H9 (cell line): ENCODE data around the gene SLC13A1. TPM values are rescaled to one million over a fixed set of nuclear protein-coding genes. Genes with fewer than 3 reads are reported as not detected.

Source experiments
- DNase-seq: peaks from one replicate; pipeline ENCODE4 v3.0.0-alpha.2; 2017
- H2AFZ ChIP-seq: one replicate; pipeline ENCODE4 v1.6.1; 2013; ENCODE audit warnings: mild to moderate bottlenecking, low read length, control low read depth, moderate library complexity
- H2AK5ac ChIP-seq: 2 replicates; pipeline ENCODE4 v1.6.1; 2013; ENCODE audit warnings: low read length, control low read depth, mixed read lengths; ENCODE audit not compliant: insufficient read length
- H2BK120ac ChIP-seq: one replicate; pipeline ENCODE4 v1.6.1; 2013; ENCODE audit warnings: low read depth, mild to moderate bottlenecking, low read length, control low read depth, inconsistent platforms; ENCODE audit not compliant: poor library complexity, severe bottlenecking
- H2BK12ac ChIP-seq: 2 replicates; pipeline ENCODE4 v1.6.1; 2013; ENCODE audit warnings: low read length, control low read depth, mixed read lengths, low read depth; ENCODE audit not compliant: insufficient read length
- H2BK15ac ChIP-seq: 2 replicates; pipeline ENCODE4 v1.6.1; 2013; ENCODE audit warnings: low read depth, low read length, control low read depth
- H2BK20ac ChIP-seq: one replicate; pipeline ENCODE4 v1.6.1; 2013; ENCODE audit warnings: low read depth, mild to moderate bottlenecking, low read length, control low read depth, inconsistent platforms; ENCODE audit not compliant: poor library complexity, severe bottlenecking
- H2BK5ac ChIP-seq: 2 replicates; pipeline ENCODE4 v1.6.1; 2013; ENCODE audit warnings: low read length, control low read depth, mixed read lengths; ENCODE audit not compliant: insufficient read length
- H3K14ac ChIP-seq: 2 replicates; pipeline ENCODE4 v1.6.1; 2013; ENCODE audit warnings: low read length, control low read depth; ENCODE audit not compliant: insufficient read depth
- H3K18ac ChIP-seq: 2 replicates; pipeline ENCODE4 v1.6.1; 2013; ENCODE audit warnings: low read depth, mild to moderate bottlenecking, mixed read lengths, low read length, control low read depth; ENCODE audit not compliant: insufficient read length
- H3K23ac ChIP-seq: 2 replicates; pipeline ENCODE4 v1.6.1; 2013; ENCODE audit warnings: low read length, control low read depth, mixed read lengths, low read depth; ENCODE audit not compliant: insufficient read length
- H3K23me2 ChIP-seq: 2 replicates; pipeline ENCODE4 v1.6.1; 2013; ENCODE audit warnings: low read depth, mild to moderate bottlenecking, mixed read lengths, low read length, control low read depth; ENCODE audit not compliant: insufficient read length, poor library complexity, severe bottlenecking
- H3K27ac ChIP-seq: 2 replicates; pipeline ENCODE4 v1.5.1; 2013; ENCODE audit warnings: low read length, control low read depth, mixed read lengths, low read depth; ENCODE audit not compliant: insufficient read length
- H3K27me3 ChIP-seq: 2 replicates; pipeline ENCODE4 v1.6.1; 2013; ENCODE audit warnings: low read length, control low read depth, inconsistent platforms; ENCODE audit not compliant: insufficient read depth
- H3K4ac ChIP-seq: 2 replicates; pipeline ENCODE4 v1.6.1; 2013; ENCODE audit warnings: low read depth, mild to moderate bottlenecking, control low read depth, inconsistent platforms, low read length, moderate library complexity
- H3K4me1 ChIP-seq: 2 replicates; pipeline ENCODE4 v1.6.1; 2013; ENCODE audit warnings: low read length, control low read depth, inconsistent platforms; ENCODE audit not compliant: insufficient read depth
- H3K4me2 ChIP-seq: 2 replicates; pipeline ENCODE4 v1.6.1; 2013; ENCODE audit warnings: low read length, control low read depth, mixed read lengths; ENCODE audit not compliant: insufficient read length, insufficient read depth
- H3K56ac ChIP-seq: 2 replicates; pipeline ENCODE4 v1.6.1; 2013; ENCODE audit warnings: low read depth, mild to moderate bottlenecking, mixed read lengths, low read length, control low read depth; ENCODE audit not compliant: insufficient read length
- H3K79me1 ChIP-seq: 2 replicates; pipeline ENCODE4 v1.6.1; 2013; ENCODE audit warnings: low read depth, mild to moderate bottlenecking, moderate library complexity, low read length, control low read depth, inconsistent platforms; ENCODE audit not compliant: insufficient read depth, poor library complexity, severe bottlenecking
- H3K79me2 ChIP-seq: 2 replicates; pipeline ENCODE4 v1.6.1; 2013; ENCODE audit warnings: low read length, control low read depth, inconsistent platforms; ENCODE audit not compliant: insufficient read depth
- H3K9ac ChIP-seq: 2 replicates; pipeline ENCODE4 v1.6.1; 2013; ENCODE audit warnings: low read length, control low read depth, mixed read lengths; ENCODE audit not compliant: insufficient read length; ENCODE audit errors: extremely low read depth
- H3K9me3 ChIP-seq: one replicate; pipeline ENCODE4 v1.6.1; 2013; ENCODE audit warnings: low read depth, low read length, inconsistent platforms; ENCODE audit not compliant: control insufficient read depth
- H3T11ph ChIP-seq: one replicate; pipeline ENCODE4 v1.6.1; 2013; ENCODE audit warnings: mild to moderate bottlenecking, low read length, control low read depth, inconsistent platforms
- H4K20me1 ChIP-seq: one replicate; pipeline ENCODE4 v1.6.1; 2013; ENCODE audit not compliant: control insufficient read depth, insufficient read length, insufficient read depth
- H4K5ac ChIP-seq: 2 replicates; pipeline ENCODE4 v1.6.1; 2013; ENCODE audit warnings: low read depth, mild to moderate bottlenecking, mixed read lengths, low read length, control low read depth; ENCODE audit not compliant: insufficient read length
- H4K8ac ChIP-seq: replicated peaks from 2 replicates; pipeline ENCODE4 v1.6.1; 2013; ENCODE audit warnings: low read length, control low read depth, mixed read lengths, low read depth; ENCODE audit not compliant: insufficient read length
- H4K91ac ChIP-seq: 2 replicates; pipeline ENCODE4 v1.6.1; 2013; ENCODE audit warnings: low read depth, mild to moderate bottlenecking, moderate library complexity, mixed read lengths, low read length, control low read depth; ENCODE audit not compliant: insufficient read length
- H3K27ac Mint-ChIP-seq, 3 experiments: 2 replicates in 2 of 3; 3 replicates in 1 of 3; pipeline ENCODE4 v1.8.0; 2020 to 2021; ENCODE audit warnings: mixed read lengths in 3 of 3, mild to moderate bottlenecking in 1 of 3, moderate library complexity in 1 of 3
- H3K27me3 Mint-ChIP-seq: 2 replicates; pipeline ENCODE4 v1.8.0; 2021; ENCODE audit warnings: low read depth, mild to moderate bottlenecking, moderate library complexity, mixed read lengths
- H3K36me3 Mint-ChIP-seq, 3 experiments: 2 replicates in 2 of 3; 3 replicates in 1 of 3; pipeline ENCODE4 v1.8.0; 2020 to 2021; ENCODE audit warnings: low read depth in 3 of 3, mixed read lengths in 3 of 3; ENCODE audit not compliant: insufficient read depth in 1 of 3
- H3K4me1 Mint-ChIP-seq, 2 experiments: 2 replicates each; pipeline ENCODE4 v1.8.0; 2020; ENCODE audit warnings: mixed read lengths in 2 of 2
- H3K4me3 Mint-ChIP-seq, 2 experiments: 2 replicates in 1 of 2; 3 replicates in 1 of 2; pipeline ENCODE4 v1.8.0; 2020 to 2021; ENCODE audit warnings: mild to moderate bottlenecking in 2 of 2, mixed read lengths in 2 of 2, moderate library complexity in 1 of 2
- H3K9me3 Mint-ChIP-seq, 2 experiments: 2 replicates in 1 of 2; 3 replicates in 1 of 2; pipeline ENCODE4 v1.8.0; 2020; ENCODE audit warnings: mild to moderate bottlenecking in 2 of 2, mixed read lengths in 2 of 2, moderate library complexity in 1 of 2
- WGBS: extraction: QIAGEN DNeasy Blood & Tissue Kit; methylation state at CpG from one replicate; pipeline ENCODE4 v1.1.7; 2013; ENCODE audit warnings: missing lambda C conversion rate, low lambda C conversion rate, mixed read lengths; ENCODE audit not compliant: insufficient read length; ENCODE audit errors: extremely low coverage; 5-methylcytosine and 5-hydroxymethylcytosine counted together
- total RNA-seq: library from RNA; stranded (reverse); gene quantifications from 2 replicates; pipeline ENCODE4 v1.2.1, GENCODE V29; 2021
- TF ChIP-seq, protein P1 (sequence below): fragments of 200-600 bp; sonication (generic); conservative IDR thresholded peaks from 3 replicates; pipeline ENCODE4 v1.8.0; 2021; ENCODE audit warnings: antibody characterized with exemption, mild to moderate bottlenecking

Gene SLC13A1
- total RNA-seq, 1 experiment from 2014 or later, result not detected

- no peak overlapping the region for H3K27ac Mint-ChIP-seq
- no peaks in the 10 kb centered on the region for H3K27me3 Mint-ChIP-seq
- H3K56ac ChIP-seq, result no peak overlapping the region
- H3K23ac ChIP-seq, result no peak overlapping the region
- no peak overlapping the region for H2BK20ac ChIP-seq
- H2AK5ac ChIP-seq, result no peak overlapping the region
- no peak overlapping the region for H4K91ac ChIP-seq
- no peak overlapping the region for H3K14ac ChIP-seq
- no peaks in the 10 kb centered on the region for H3K9me3 ChIP-seq
- no peak overlapping the region for H3K9ac ChIP-seq
- no peak overlapping the region for H4K5ac ChIP-seq
- H2BK5ac ChIP-seq, result no peak overlapping the region
- no peak overlapping the region for H3K4me2 ChIP-seq
- H3K4me1 Mint-ChIP-seq, result no peaks in the 10 kb centered on the region
- no peak overlapping the region for H2AFZ ChIP-seq
- H3K18ac ChIP-seq, result no peak overlapping the region
- TF ChIP-seq, protein P1, sequence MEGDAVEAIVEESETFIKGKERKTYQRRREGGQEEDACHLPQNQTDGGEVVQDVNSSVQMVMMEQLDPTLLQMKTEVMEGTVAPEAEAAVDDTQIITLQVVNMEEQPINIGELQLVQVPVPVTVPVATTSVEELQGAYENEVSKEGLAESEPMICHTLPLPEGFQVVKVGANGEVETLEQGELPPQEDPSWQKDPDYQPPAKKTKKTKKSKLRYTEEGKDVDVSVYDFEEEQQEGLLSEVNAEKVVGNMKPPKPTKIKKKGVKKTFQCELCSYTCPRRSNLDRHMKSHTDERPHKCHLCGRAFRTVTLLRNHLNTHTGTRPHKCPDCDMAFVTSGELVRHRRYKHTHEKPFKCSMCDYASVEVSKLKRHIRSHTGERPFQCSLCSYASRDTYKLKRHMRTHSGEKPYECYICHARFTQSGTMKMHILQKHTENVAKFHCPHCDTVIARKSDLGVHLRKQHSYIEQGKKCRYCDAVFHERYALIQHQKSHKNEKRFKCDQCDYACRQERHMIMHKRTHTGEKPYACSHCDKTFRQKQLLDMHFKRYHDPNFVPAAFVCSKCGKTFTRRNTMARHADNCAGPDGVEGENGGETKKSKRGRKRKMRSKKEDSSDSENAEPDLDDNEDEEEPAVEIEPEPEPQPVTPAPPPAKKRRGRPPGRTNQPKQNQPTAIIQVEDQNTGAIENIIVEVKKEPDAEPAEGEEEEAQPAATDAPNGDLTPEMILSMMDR, result no peak
- no peaks in the 10 kb centered on the region for H3K36me3 Mint-ChIP-seq
- no peaks in the 10 kb centered on the region for H3K27me3 ChIP-seq
- WGBS, result no CpG with 5 or more reads among the region's 3 CpGs
- no peaks in the 10 kb centered on the region for H3K23me2 ChIP-seq
- no peaks in the 10 kb centered on the region for H3K79me1 ChIP-seq
- no peak overlapping the region for H4K8ac ChIP-seq
- no peaks in the 10 kb centered on the region for H3K79me2 ChIP-seq
- no peak overlapping the region for H3K4me3 Mint-ChIP-seq
- no peaks in the 10 kb centered on the region for H4K20me1 ChIP-seq
- H2BK120ac ChIP-seq, result no peak overlapping the region
- no peak overlapping the region for H3T11ph ChIP-seq
- no peaks in the 10 kb centered on the region for H3K9me3 Mint-ChIP-seq
- H3K4ac ChIP-seq, result no peak overlapping the region
- H3K27ac ChIP-seq, result no peak overlapping the region
- no peak overlapping the region for H2BK15ac ChIP-seq
- no peaks in the 10 kb centered on the region for H3K4me1 ChIP-seq
- H2BK12ac ChIP-seq, result no peak overlapping the region
- no peak for DNase-seq
Observed at GRCh38 chr7:123241809-123242208, 42.0 kb upstream of the SLC13A1 start.
